Medulla oblongata (tissue), 1 donor: Measurements from ENCODE around the gene GTSE1.
"Not testable (repeated sequence)": the region's sequence is repeated elsewhere in the genome, so short reads cannot be mapped to it uniquely, and the experiment has no call there.

Experiments used
- DNase-seq: peaks from one replicate; pipeline ENCODE4 v3.0.0-alpha.2; 2015; ENCODE audit errors: extremely low spot score

The GTSE1 gene, protein sequence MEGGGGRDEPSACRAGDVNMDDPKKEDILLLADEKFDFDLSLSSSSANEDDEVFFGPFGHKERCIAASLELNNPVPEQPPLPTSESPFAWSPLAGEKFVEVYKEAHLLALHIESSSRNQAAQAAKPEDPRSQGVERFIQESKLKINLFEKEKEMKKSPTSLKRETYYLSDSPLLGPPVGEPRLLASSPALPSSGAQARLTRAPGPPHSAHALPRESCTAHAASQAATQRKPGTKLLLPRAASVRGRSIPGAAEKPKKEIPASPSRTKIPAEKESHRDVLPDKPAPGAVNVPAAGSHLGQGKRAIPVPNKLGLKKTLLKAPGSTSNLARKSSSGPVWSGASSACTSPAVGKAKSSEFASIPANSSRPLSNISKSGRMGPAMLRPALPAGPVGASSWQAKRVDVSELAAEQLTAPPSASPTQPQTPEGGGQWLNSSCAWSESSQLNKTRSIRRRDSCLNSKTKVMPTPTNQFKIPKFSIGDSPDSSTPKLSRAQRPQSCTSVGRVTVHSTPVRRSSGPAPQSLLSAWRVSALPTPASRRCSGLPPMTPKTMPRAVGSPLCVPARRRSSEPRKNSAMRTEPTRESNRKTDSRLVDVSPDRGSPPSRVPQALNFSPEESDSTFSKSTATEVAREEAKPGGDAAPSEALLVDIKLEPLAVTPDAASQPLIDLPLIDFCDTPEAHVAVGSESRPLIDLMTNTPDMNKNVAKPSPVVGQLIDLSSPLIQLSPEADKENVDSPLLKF

DNA sequence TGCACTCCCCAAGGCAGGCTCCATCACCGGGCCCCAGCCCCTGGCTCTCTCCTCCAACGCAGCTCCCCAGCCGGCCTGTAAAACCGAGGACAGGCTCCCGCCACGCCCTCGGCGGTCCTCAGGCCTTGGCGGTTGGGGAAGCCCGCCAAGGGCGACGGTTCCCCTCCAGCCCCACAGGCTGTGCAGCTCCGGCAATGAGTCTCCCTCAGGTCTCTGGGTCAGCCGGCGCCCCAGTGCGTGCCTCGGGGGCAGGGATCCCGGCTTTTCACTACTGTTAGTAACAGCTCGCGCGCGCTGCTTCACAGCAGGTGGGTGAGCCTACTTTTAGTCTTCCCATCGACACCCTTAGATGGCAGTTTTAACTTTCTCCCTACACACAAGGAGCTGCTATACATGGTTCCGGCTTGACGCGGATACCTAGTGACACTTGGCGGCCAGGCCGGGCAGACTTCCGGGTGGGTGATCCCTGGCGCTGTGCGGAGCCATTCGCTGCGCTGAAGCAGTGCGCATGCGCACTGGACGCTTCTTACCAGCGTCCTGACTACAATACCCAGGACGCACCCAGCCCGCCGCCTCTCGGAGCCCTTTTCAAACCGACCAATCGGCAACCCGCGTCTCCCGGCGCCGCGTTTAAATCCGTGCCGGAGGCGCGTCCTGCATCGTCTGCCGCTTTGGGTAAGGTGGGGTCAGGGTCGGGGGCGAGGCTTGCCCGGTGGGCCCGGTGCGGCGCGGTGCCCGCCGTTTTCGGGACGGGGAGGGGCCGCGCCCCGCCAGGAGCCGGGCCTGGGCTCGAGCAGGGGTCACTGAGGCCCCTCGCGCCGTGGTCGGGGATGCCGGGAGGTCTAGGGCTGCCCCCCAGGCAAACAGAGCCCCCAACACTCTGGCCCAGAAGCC, at the start of gene GTSE1:
Gene GTSE1 (plus strand): TSS at position 614 of the 894 bp plus-strand sequence. CDS start 531 bp downstream, outside the sequence.
- DNase-seq, result peak; percentile 99

DNA sequence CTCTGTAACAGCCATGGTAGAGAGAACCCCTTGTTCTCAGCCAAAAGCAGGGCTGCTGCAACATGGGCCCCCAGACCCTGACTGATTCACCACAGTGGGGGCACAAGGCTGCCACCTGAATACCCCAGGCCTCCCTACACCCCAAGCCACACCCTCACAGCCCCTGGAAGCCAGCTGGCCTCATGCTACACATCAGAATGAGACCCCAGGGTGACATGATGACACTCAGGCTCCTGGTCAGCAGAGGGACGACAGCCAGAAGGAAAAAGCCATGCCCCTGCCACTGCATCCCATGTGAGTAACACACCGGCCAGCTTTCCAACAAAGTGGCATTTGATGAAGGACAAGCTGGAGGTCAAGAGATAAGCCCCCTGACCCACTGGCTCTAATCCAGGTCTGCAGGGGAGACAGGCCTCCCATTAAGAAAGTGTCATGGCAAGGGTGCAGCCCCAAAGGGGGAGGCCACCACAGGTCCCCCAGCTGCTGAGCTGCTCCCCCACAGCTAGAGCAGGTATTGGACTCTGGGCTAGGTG, 49.2 kb upstream of the GTSE1 start:
- DNase-seq, result no peak

DNA sequence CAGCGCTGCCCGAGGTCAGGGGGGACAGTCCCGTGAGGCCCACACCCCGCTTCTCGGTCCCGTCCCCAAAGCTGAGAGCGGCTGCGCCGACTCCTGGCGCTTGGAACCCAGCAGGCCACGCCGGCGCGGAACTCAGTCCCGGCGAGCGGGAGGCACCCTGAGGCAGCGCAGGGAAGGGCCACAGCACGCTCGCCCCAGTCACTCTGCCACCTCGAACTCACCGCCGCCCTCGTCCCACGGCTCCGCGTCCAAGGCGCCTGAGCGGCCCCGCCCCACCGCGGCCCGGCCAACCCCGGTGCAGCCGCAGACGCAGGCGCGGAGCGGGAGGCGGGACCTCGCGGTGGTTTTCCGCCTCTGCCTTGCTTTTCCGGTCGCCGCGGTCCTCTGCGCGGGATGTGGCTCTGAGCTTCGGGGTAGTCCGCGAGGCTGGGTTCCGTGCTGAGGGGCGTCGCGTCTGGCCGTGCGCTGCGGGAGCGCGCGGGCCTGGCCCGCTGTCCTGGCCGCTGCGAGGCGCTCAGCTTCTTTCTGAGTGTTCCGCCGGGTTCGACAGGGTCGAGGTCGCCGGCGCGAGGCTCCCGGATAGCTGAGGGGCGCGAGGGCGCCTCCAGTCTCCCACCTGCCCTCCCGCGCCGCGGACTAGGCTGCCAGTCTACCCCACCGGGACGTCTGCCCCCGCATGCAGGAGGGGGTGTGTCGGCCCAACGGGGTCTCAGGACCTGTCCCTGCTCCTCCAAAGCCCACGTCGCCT, 46.5 kb upstream of the GTSE1 start, which contains the start of gene CDPF1:
Gene CDPF1 (minus strand): TSS at position 259 of the 748 bp plus-strand sequence. CDS start 2,009 bp downstream, outside the sequence.
- DNase-seq, result peak; percentile 91

DNA sequence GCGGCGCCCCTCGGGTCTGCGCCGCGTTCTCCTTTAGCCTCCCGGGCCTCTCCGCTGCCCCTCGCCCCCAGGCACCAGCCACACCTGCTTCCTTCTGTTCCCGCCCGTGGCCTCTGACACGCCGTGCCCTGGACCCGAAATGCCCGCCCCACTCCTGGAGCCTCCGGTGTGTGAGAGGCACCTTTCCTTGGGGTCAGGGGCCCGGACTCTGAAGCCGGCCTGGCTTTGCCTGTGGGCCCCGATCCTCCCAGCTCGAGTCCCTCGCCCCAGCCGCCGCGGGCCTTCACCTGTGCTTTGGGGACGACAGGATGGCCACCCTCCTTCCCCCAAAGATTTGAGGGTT, 45.9 kb upstream of the GTSE1 start:
- DNase-seq, result no peak

DNA sequence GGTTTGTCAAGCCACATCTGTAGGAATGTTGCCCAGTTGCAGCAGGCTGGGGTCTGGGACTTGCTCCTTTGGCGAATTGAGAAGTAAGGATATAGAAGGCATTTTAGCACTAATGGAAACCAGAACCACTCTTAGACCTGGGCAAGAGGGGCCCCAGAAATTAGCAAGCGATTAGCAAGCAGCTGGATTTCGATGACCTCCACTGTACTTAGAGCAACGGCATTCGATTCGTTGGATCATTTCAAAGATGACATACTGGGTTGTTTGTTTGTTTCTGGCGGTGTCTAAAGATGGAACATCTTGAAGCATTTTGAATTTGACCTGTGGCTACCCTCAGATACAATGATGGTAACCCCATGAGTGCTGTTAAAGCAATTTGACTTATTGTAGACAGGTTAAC, 45.4 kb upstream of the GTSE1 start:
- DNase-seq, result no peak

DNA sequence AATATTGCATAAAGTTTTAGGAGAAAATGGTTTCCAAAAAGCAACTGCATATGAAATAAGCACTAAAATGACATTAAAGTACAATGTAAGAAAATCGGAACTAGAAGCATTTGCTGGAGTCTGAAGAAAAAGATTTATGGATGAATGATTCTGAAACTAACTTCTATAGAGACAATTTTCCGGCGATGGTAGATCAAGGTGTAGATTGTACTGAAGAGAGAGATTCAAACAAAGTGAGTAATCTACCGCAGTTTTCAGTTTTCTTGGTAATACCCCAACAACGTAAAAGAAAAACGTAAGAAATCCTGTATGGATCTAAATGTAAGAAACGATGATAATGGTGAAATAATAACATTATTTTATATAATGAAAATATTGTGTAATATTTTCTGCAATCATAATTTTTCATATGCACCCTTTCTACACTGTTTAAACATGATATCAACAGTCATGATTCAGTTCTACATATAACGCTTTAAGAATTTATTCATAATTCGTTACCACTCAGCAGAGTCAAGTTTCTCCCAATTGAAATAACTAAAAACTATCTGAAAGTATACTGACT, 44.8 kb upstream of the GTSE1 start:
- DNase-seq, result no peak

DNA sequence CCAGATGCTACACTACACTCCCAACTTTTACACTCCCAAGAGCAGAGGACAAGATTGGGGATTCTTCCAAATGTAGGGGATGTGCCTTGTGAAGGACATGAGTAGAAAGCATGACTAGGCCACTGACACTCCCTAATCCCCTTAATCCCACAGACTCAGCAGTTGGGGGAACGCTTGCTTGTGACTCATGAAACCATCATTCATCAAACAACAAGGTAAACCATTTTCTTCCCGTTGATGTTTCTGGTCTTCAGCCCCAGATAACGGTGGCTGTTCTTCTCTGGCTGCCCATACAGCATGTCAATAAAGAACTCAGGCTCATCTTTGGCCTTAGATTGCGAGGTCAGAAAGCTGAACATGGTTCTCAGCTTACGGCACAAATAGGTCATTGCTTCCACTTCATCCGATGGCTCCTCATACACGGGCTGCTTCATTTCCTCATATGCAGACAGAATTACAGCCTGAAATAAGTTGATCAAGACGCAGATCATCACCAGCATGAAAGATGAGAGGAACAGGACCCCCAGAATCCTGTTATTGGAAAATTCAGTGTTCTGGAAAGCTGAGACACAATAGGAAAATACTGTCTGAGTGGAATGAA, 40.2 kb upstream of the GTSE1 start:
- no peak for DNase-seq

DNA sequence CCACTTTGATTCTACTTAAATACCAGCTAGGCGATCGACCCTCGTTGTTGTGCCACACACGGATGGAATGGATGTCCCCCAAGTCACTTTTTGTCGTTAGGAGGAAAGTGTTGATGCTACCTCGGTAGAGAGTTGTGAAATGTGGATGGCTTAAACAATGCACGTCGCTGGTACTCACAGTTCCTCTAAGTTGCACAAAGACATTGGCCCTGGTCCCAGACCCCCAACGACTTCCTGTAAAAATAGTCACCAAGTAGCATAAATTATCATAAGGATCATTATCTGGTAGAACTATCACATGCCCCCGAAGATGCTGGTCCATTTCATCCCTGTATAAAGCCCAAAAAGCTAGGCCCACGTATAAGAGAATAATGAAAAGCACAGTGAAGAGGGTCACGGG, 37.3 kb upstream of the GTSE1 start:
- DNase-seq, result no peak

DNA sequence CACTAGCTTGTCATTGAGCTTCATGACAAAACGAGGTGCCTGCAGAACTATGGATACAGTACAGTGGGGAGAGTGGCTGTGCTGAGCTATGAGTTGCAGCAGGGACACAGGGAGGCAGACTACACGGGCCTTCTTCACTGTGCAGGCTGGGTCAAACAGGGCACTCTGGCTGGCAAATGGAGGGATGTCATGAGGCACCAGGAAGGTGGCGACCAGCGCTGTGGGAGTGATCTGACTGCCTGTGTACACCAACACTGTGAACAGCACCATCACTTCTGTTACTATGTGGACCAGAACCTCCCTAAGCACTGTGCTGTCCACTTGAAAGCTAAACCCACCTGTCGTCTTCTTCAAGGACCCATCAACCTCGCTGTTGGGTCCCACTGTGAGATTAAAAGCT, 36.6 kb upstream of the GTSE1 start:
- no peak for DNase-seq

DNA sequence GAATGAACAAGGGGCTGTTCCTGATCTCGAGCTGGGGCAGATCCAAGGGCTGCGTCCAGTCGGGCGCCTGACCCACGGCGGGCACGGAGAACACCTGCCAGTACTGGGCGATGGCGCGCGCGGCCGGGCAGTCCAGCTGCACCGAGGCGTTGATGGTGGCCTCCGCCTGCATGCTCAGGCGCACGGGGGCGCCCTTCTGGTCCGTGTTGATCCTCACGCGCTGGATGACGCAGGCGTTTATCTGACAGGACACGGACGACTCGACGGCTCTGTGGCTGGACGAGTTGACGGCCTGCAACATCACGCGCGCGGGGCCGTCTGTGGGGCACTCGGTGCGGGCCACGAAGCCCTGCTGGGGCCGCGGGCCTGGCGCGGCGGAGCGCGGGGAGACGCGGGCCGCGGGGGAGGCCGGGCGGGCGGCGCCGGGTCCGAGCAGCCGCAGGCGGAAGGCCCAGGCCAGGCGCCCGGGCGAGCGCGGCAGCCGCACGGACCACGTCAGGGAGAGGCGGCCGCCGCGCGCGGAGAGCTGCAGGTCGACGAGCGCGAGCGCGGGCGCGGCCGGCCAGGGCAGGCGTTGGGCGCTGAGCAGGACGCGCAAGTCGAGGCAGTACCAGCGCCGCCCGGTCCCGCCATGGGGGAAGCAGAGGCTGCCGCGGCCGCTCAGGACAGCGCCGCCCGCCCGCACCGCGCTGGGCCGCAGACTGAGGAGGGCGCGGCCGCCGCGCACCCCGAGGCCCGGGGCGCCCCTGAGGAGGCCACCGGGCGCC, 34.0 kb upstream of the GTSE1 start:
- peak; percentile 35 for DNase-seq

DNA sequence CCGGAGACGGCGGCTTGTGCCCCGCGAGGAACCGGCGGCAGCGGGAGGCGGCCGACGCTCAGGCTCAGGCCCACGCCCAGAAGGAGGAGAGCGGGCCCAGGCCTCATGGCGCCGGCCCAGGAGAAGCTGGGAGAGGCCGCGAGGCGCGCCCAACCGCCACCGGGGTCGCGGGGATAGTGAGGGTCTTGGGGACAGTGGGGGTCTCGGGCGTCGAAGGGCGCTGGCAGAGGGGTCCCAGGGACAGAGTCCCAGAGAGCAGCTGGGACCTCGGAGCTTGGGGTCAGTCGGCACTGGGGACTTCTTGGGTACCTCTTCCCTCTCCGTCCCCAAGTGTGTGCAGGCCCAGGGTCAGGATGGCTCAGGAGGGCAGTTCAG, 33.5 kb upstream of the GTSE1 start, which contains the start of gene PKDREJ:
Gene PKDREJ (minus strand): TSS at position 128 of the 375 bp plus-strand sequence. CDS start 21 bp downstream, at position 107.
- no peak for DNase-seq

DNA sequence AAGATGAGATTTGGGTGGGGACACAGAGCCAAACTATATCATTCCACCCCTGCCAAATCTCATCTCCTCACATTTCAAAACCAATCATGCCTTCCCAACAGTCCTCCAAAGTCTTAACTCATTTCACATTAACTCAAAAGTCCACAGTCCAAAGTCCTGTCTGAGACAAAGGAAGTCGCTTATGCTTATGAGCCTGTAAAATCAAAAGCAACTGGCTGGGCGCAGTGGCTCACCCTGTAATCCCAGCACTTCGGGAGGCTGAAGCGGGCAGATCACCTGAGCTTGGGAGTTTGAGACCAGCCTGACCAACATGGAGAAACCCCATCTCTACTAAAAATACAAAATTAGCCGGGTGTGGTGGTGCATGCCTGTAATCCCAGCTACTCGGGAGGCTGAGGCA, 32.1 kb upstream of the GTSE1 start:
- not testable (repeated sequence) for DNase-seq

DNA sequence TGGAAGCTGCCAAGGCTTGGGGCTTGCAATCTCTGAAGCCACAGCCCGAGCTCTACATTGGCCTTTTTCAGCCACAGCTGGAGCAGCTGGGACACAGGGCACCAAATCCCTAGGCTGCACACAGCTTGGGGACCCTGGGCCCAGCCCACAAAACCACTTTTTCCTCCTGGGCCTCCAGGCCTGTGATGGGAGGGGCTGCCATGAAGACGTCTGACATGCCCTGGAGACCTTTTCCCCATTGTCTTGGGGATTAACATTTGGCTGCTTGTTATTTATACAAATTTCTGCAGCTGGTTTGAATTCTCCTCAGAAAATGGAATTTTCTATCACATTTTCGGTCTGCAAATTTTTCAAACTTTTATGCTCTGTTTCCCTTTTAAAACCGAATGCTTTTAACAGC, 31.0 kb upstream of the GTSE1 start:
- DNase-seq, result not testable (repeated sequence)

DNA sequence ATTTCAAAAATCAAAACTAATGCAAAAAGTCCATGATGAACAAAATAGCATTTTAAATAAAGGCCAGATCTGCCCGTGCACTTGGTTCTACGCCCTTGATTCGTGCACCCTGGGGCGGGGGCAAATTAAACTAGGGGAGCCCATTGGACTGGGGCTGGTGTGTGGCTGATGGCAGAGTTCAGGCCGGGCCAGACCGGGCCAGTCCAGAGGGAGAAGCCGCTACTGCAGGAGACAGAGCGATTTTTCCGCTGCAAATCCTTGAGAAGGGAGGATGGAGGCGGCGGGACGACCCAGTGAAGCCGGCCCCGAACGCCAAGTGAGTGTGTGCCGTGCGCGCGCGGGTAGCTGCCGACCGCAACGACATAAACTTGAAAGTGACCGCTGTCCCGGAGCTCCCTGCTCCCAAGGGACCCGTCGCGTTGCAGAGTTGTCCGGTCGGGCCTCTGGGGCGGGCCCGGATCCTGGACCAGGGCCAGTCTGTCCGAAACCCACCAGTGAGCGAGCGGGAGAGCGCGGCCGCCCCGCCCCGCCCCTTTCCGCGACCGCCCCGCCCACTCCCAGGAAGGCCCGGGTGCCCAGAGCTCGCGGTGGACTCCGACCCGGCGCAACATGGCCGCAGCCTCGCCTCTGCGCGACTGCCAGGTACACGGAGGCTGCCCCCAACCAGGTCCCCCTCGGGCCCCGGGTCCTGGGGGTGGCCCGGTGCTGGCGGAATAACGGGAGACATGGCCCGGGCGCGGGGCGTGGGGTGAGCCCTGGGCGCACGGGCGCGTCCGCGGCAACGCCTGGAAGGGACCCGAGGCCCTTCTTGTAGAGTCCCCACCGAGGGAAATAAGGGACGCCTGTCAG, 29.0 kb upstream of the GTSE1 start, which contains the start of gene TTC38:
Gene TTC38 (plus strand): TSS at position 578 of the 849 bp plus-strand sequence. CDS start 32 bp downstream, at position 610.
- peak; percentile 88 for DNase-seq

DNA sequence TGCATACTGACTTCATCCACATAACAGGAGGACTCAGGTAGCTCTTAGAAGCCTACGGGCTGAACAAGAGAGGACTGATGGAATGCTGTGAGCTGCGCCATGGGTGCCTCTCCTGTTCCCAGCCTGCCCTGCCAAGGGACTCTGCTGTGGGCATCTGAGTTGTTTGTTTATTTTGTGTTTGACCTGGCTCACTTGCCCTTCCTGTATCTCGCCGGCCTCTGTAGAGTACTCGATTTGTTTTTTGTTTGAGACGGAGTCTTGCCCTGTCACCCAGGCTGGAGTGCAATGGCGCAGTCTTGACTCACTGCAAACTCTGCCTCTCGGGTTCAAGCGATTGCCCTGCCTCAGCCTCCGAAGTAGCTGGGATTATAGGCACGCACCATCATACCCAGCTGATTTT, 27.1 kb upstream of the GTSE1 start:
- DNase-seq, result no peak

DNA sequence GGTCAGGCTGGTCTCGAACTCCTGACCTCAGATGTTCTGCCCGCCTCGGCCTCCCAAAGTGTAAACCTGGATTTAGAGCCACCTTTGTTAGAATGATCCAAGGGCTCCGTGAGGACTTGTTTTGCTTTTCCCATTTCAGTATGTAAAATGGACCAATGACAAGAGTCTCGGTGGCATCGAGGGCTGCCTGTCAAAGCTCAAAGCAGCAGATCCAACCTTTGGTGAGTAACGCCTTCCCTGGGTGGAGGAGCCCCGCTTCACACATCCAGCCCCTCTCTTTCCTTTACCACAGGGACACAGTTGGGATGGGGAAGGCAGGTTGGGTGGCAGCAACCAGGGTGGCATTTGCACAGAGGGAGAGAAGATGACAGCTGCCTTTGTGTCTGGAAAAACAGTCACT, 24.5 kb upstream of the GTSE1 start:
- DNase-seq, result no peak

DNA sequence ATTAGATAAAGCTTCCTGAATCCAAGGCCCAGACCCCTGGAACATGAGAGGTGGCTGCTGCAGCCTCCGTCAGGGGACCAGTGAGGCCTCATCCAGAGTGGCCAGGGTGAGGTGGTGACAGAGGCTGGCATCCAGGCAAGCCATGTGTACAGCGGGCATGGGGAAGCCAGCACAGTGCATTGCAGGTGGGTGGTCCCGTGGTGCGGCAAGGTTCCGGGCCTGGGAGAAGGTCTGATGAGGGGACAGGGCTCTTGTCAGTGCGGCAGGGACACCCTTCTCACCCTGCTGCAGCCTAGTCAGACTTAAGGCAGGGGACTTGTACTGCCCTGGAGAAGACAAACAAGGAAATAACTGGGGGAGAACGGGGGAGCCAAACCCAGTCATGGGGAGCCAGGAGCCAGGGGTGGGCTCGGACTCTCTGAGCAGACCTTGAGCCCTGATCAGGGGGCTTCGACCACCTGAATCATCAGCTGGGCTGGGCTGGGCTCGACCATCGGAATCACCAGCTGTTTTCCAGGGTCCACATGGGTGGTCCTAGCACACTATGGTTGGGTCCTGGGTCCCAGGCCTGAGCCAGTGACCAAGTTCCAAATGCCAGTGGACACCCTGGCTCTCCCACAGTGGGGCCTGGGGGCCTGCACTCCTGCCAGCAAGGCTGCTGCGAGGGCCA, 23.8 kb upstream of the GTSE1 start:
- no peak for DNase-seq
